GM23338 (cell line): Measurements from ENCODE around the gene GAREM1. TPM values are rescaled to one million over a fixed set of nuclear protein-coding genes. Genes with fewer than 3 reads are reported as not detected.

Experiments
- ATAC-seq: fragments of 200-7000 bp; cut with Tn5 transposase; 3 replicates; pipeline ENCODE4 v1.9.1; 2020
- DNase-seq: peaks from one replicate; pipeline ENCODE4 v3.0.0-alpha.2; 2015; ENCODE audit warnings: low spot score
- H2AFZ ChIP-seq: fragments of 200-600 bp; sonication (generic); 2 replicates; pipeline ENCODE4 v1.8.0; 2016; ENCODE audit warnings: antibody characterized with exemption, mild to moderate bottlenecking, moderate library complexity
- H3F3A ChIP-seq: fragments of 200-600 bp; sonication (generic); replicated peaks from 2 replicates; pipeline ENCODE4 v1.8.0; 2017; ENCODE audit warnings: antibody characterized with exemption, mixed run types, low read depth
- H3K27ac ChIP-seq: fragments of 200-600 bp; sonication (generic); 2 replicates; pipeline ENCODE4 v1.6.1; 2016; ENCODE audit warnings: low read depth
- H3K27me3 ChIP-seq: fragments of 200-600 bp; sonication (generic); 2 replicates; pipeline ENCODE4 v1.8.0; 2016; ENCODE audit warnings: mild to moderate bottlenecking, mixed run types, moderate library complexity; ENCODE audit not compliant: insufficient read depth
- H3K36me3 ChIP-seq: fragments of 200-600 bp; sonication (generic); 2 replicates; pipeline ENCODE4 v1.8.0; 2016; ENCODE audit warnings: mild to moderate bottlenecking; ENCODE audit not compliant: insufficient read depth
- H3K4me1 ChIP-seq: fragments of 200-600 bp; sonication (generic); 2 replicates; pipeline ENCODE4 v1.8.0; 2016; ENCODE audit warnings: mild to moderate bottlenecking, moderate library complexity; ENCODE audit not compliant: insufficient read depth
- H3K4me2 ChIP-seq: fragments of 200-600 bp; sonication (generic); 2 replicates; pipeline ENCODE4 v1.7.1; 2017; ENCODE audit warnings: mixed run types
- H3K4me3 ChIP-seq: fragments of 200-600 bp; sonication (generic); 2 replicates; pipeline ENCODE4 v1.6.1; 2016; ENCODE audit warnings: mixed run types
- H3K79me2 ChIP-seq: fragments of 200-600 bp; sonication (generic); replicated peaks from 2 replicates; pipeline ENCODE4 v1.8.0; 2017; ENCODE audit warnings: mild to moderate bottlenecking; ENCODE audit not compliant: insufficient read depth
- H3K9me2 ChIP-seq: fragments of 200-600 bp; sonication (generic); 2 replicates; pipeline ENCODE4 v1.8.0; 2017; ENCODE audit not compliant: insufficient read depth
- H4K20me1 ChIP-seq: fragments of 200-600 bp; sonication (generic); replicated peaks from 2 replicates; pipeline ENCODE4 v1.8.0; 2017; ENCODE audit warnings: mild to moderate bottlenecking; ENCODE audit not compliant: insufficient read depth
- H3K27ac Mint-ChIP-seq: 2 replicates; pipeline ENCODE4 v1.8.0; 2020; ENCODE audit warnings: inconsistent platforms, mild to moderate bottlenecking, moderate library complexity, mixed read lengths
- H3K27me3 Mint-ChIP-seq: 3 replicates; pipeline ENCODE4 v1.8.0; 2022; ENCODE audit warnings: low read depth, mild to moderate bottlenecking, moderate library complexity, mixed read lengths, inconsistent platforms; ENCODE audit not compliant: insufficient read depth, poor library complexity
- H3K36me3 Mint-ChIP-seq: 3 replicates; pipeline ENCODE4 v1.8.0; 2021; ENCODE audit warnings: low read depth, mild to moderate bottlenecking, inconsistent platforms, moderate library complexity, mixed read lengths
- H3K4me1 Mint-ChIP-seq: 3 replicates; pipeline ENCODE4 v1.8.0; 2020; ENCODE audit warnings: mild to moderate bottlenecking, inconsistent platforms, mixed read lengths
- H3K4me3 Mint-ChIP-seq: 3 replicates; pipeline ENCODE4 v1.8.0; 2021; ENCODE audit warnings: moderate library complexity, mild to moderate bottlenecking, inconsistent platforms, mixed read lengths
- H3K9me3 Mint-ChIP-seq: 3 replicates; pipeline ENCODE4 v1.8.0; 2020; ENCODE audit warnings: moderate library complexity, mild to moderate bottlenecking, inconsistent platforms, mixed read lengths
- CREB1 ChIP-seq: fragments of 250-450 bp; sonication (Bioruptor Pico); IDR thresholded peaks from 2 replicates; pipeline ENCODE4 v1.5.0; 2020; ENCODE audit warnings: low read depth, mild to moderate bottlenecking, moderate library complexity
- EZH2 ChIP-seq: fragments of 200-600 bp; sonication (generic); IDR thresholded peaks from one replicate; pipeline ENCODE4 v1.8.0; 2017; ENCODE audit warnings: antibody characterized with exemption, mild to moderate bottlenecking, low read depth; ENCODE audit not compliant: unreplicated experiment
- EZH2phosphoT487 ChIP-seq: fragments of 200-600 bp; sonication (generic); IDR thresholded peaks from one replicate; pipeline ENCODE4 v1.8.1; 2018; ENCODE audit warnings: antibody characterized with exemption; ENCODE audit not compliant: unreplicated experiment
- JUNB ChIP-seq: IDR thresholded peaks from one replicate; pipeline ENCODE4 v1.6.1; 2016; ENCODE audit warnings: antibody characterized with exemption; ENCODE audit not compliant: unreplicated experiment
- NANOG ChIP-seq: IDR thresholded peaks from 2 replicates; pipeline ENCODE4 v1.6.1; 2016; ENCODE audit warnings: antibody characterized with exemption, borderline replicate concordance
- POLR2AphosphoS5 ChIP-seq: IDR thresholded peaks from 2 replicates; pipeline ENCODE4 v1.6.1; 2016; ENCODE audit warnings: antibody characterized with exemption, low read depth
- STAT1 ChIP-seq: IDR thresholded peaks from one replicate; pipeline ENCODE4 v1.6.1; 2016; ENCODE audit warnings: antibody characterized with exemption; ENCODE audit not compliant: unreplicated experiment
- ZNF114 ChIP-seq: fragments of 250-450 bp; sonication (Bioruptor Pico); IDR thresholded peaks from 2 replicates; pipeline ENCODE4 v1.5.0; 2020; ENCODE audit warnings: mild to moderate bottlenecking, moderate library complexity
- ZNF331 ChIP-seq: fragments of 250-450 bp; sonication (Bioruptor Pico); IDR thresholded peaks from 2 replicates; pipeline ENCODE4 v1.5.0; 2020; ENCODE audit warnings: low read depth, mild to moderate bottlenecking, moderate library complexity
- polyA plus RNA-seq: library from polyadenylated mRNA; unstranded; fragments of >200 nt; fragmentation: Nextera tagmentation; extraction: Ambion mirVana; gene quantifications from 2 replicates; pipeline ENCODE4 v1.2.1, GENCODE V29; 2016
- total RNA-seq: library from RNA; depleted of rRNA; stranded (reverse); fragments of >200 nt; shearing (Covaris generic); gene quantifications from 2 replicates; pipeline ENCODE4 v1.2.3, GENCODE V29; 2014
- TF ChIP-seq, protein P1 (sequence below): IDR thresholded peaks from 2 replicates; pipeline ENCODE4 v1.6.1; 2016; ENCODE audit warnings: antibody characterized with exemption
- TF ChIP-seq, protein P2 (sequence below), 2 experiments: fragments of 200-600 bp in 1 of 2; sonication (generic) in 1 of 2; conservative IDR thresholded peaks; 2 replicates each; pipeline versions ENCODE4 v1.5.1 to v1.6.1; 2016 to 2017; ENCODE audit warnings: antibody characterized with exemption in 2 of 2, low read depth in 2 of 2, mild to moderate bottlenecking in 2 of 2, moderate library complexity in 1 of 2
- TF ChIP-seq, protein P3 (sequence below): IDR thresholded peaks from one replicate; pipeline ENCODE4 v1.6.1; 2018; ENCODE audit warnings: antibody characterized with exemption; ENCODE audit not compliant: unreplicated experiment
- TF ChIP-seq, protein P4 (sequence below): fragments of 250-450 bp; sonication (Bioruptor Pico); IDR thresholded peaks from 2 replicates; pipeline ENCODE4 v1.5.0; 2020; ENCODE audit warnings: mild to moderate bottlenecking, moderate library complexity

GAREM1 gene
- total and polyA plus RNA-seq, 2 experiments from 2014 or later = 2.7 to 6.0 TPM

DNA sequence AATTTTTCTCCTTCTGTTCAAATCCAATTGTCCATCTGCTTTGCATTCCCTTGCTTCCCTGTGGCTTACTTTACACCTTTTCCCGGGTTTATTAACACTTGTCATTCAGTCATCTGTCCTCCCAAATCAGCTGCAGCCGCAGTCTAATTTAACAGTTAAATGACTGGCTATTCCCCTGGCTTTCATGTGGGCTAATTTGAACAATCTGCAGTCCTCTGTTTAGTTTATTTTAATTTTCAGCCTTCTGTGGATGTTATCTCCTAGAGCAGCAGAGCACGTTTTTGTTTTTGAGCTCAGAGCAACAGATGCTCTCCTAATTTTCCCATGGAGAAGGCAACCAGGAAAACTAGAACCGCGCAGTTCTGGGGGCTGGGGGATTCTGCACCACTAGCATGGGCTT lies 225.8 kb downstream of the GAREM1 start:
- Mint-ChIP-seq H3K27ac (no peak overlapping the region), H3K4me3 (no peak overlapping the region), H3K27me3 (no peaks in the 10 kb centered on the region), H3K4me1 (peaks cover 9% of the 10 kb centered on the region), H3K36me3 (no peaks in the 10 kb centered on the region), H3K9me3 (no peaks in the 10 kb centered on the region)
- ATAC-seq (no peak), DNase-seq (no peak)
- no peaks in the 10 kb centered on the region for H3K79me2 ChIP-seq
- H2AFZ ChIP-seq = no peak overlapping the region
- peaks cover 13% of the 10 kb centered on the region for H3K4me1 ChIP-seq
- no peak overlapping the region for H3K4me2 ChIP-seq
- H3K36me3 ChIP-seq = no peaks in the 10 kb centered on the region
- H3K27ac ChIP-seq = no peak overlapping the region
- no peaks in the 10 kb centered on the region for H3F3A ChIP-seq
- no peaks in the 10 kb centered on the region for H3K27me3 ChIP-seq
- no peaks in the 10 kb centered on the region for H3K9me2 ChIP-seq
- H4K20me1 ChIP-seq = no peaks in the 10 kb centered on the region
- no peak for TF ChIP-seq STAT1
- TF ChIP-seq, protein P1, sequence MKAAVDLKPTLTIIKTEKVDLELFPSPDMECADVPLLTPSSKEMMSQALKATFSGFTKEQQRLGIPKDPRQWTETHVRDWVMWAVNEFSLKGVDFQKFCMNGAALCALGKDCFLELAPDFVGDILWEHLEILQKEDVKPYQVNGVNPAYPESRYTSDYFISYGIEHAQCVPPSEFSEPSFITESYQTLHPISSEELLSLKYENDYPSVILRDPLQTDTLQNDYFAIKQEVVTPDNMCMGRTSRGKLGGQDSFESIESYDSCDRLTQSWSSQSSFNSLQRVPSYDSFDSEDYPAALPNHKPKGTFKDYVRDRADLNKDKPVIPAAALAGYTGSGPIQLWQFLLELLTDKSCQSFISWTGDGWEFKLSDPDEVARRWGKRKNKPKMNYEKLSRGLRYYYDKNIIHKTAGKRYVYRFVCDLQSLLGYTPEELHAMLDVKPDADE = no peak
- TF ChIP-seq, protein P2, sequence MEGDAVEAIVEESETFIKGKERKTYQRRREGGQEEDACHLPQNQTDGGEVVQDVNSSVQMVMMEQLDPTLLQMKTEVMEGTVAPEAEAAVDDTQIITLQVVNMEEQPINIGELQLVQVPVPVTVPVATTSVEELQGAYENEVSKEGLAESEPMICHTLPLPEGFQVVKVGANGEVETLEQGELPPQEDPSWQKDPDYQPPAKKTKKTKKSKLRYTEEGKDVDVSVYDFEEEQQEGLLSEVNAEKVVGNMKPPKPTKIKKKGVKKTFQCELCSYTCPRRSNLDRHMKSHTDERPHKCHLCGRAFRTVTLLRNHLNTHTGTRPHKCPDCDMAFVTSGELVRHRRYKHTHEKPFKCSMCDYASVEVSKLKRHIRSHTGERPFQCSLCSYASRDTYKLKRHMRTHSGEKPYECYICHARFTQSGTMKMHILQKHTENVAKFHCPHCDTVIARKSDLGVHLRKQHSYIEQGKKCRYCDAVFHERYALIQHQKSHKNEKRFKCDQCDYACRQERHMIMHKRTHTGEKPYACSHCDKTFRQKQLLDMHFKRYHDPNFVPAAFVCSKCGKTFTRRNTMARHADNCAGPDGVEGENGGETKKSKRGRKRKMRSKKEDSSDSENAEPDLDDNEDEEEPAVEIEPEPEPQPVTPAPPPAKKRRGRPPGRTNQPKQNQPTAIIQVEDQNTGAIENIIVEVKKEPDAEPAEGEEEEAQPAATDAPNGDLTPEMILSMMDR (conservative IDR thresholded peaks at IDR 0.05; ENCODE audit: low read depth in 2 of 2) = no peak
- TF ChIP-seq EZH2phosphoT487 = no peak
- TF ChIP-seq JUNB = no peak
- TF ChIP-seq ZNF114 (CRISPR knock-in tag) = no peak
- TF ChIP-seq, protein P3, sequence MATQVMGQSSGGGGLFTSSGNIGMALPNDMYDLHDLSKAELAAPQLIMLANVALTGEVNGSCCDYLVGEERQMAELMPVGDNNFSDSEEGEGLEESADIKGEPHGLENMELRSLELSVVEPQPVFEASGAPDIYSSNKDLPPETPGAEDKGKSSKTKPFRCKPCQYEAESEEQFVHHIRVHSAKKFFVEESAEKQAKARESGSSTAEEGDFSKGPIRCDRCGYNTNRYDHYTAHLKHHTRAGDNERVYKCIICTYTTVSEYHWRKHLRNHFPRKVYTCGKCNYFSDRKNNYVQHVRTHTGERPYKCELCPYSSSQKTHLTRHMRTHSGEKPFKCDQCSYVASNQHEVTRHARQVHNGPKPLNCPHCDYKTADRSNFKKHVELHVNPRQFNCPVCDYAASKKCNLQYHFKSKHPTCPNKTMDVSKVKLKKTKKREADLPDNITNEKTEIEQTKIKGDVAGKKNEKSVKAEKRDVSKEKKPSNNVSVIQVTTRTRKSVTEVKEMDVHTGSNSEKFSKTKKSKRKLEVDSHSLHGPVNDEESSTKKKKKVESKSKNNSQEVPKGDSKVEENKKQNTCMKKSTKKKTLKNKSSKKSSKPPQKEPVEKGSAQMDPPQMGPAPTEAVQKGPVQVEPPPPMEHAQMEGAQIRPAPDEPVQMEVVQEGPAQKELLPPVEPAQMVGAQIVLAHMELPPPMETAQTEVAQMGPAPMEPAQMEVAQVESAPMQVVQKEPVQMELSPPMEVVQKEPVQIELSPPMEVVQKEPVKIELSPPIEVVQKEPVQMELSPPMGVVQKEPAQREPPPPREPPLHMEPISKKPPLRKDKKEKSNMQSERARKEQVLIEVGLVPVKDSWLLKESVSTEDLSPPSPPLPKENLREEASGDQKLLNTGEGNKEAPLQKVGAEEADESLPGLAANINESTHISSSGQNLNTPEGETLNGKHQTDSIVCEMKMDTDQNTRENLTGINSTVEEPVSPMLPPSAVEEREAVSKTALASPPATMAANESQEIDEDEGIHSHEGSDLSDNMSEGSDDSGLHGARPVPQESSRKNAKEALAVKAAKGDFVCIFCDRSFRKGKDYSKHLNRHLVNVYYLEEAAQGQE = no peak
- TF ChIP-seq, protein P4, sequence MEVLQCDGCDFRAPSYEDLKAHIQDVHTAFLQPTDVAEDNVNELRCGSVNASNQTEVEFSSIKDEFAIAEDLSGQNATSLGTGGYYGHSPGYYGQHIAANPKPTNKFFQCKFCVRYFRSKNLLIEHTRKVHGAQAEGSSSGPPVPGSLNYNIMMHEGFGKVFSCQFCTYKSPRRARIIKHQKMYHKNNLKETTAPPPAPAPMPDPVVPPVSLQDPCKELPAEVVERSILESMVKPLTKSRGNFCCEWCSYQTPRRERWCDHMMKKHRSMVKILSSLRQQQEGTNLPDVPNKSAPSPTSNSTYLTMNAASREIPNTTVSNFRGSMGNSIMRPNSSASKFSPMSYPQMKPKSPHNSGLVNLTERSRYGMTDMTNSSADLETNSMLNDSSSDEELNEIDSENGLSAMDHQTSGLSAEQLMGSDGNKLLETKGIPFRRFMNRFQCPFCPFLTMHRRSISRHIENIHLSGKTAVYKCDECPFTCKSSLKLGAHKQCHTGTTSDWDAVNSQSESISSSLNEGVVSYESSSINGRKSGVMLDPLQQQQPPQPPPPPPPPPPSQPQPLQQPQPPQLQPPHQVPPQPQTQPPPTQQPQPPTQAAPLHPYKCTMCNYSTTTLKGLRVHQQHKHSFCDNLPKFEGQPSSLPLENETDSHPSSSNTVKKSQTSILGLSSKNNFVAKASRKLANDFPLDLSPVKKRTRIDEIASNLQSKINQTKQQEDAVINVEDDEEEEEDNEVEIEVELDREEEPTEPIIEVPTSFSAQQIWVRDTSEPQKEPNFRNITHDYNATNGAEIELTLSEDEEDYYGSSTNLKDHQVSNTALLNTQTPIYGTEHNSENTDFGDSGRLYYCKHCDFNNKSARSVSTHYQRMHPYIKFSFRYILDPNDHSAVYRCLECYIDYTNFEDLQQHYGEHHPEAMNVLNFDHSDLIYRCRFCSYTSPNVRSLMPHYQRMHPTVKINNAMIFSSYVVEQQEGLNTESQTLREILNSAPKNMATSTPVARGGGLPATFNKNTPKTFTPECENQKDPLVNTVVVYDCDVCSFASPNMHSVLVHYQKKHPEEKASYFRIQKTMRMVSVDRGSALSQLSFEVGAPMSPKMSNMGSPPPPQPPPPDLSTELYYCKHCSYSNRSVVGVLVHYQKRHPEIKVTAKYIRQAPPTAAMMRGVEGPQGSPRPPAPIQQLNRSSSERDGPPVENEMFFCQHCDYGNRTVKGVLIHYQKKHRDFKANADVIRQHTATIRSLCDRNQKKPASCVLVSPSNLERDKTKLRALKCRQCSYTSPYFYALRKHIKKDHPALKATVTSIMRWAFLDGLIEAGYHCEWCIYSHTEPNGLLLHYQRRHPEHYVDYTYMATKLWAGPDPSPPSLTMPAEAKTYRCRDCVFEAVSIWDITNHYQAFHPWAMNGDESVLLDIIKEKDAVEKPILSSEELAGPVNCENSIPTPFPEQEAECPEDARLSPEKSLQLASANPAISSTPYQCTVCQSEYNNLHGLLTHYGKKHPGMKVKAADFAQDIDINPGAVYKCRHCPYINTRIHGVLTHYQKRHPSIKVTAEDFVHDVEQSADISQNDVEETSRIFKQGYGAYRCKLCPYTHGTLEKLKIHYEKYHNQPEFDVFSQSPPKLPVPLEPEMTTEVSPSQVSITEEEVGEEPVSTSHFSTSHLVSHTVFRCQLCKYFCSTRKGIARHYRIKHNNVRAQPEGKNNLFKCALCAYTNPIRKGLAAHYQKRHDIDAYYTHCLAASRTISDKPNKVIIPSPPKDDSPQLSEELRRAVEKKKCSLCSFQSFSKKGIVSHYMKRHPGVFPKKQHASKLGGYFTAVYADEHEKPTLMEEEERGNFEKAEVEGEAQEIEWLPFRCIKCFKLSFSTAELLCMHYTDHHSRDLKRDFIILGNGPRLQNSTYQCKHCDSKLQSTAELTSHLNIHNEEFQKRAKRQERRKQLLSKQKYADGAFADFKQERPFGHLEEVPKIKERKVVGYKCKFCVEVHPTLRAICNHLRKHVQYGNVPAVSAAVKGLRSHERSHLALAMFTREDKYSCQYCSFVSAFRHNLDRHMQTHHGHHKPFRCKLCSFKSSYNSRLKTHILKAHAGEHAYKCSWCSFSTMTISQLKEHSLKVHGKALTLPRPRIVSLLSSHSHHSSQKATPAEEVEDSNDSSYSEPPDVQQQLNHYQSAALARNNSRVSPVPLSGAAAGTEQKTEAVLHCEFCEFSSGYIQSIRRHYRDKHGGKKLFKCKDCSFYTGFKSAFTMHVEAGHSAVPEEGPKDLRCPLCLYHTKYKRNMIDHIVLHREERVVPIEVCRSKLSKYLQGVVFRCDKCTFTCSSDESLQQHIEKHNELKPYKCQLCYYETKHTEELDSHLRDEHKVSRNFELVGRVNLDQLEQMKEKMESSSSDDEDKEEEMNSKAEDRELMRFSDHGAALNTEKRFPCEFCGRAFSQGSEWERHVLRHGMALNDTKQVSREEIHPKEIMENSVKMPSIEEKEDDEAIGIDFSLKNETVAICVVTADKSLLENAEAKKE = no peak
- TF ChIP-seq CREB1 = no peak
- TF ChIP-seq NANOG = no peak
- no peak for TF ChIP-seq ZNF331 (CRISPR knock-in tag)
- no peak for TF ChIP-seq POLR2AphosphoS5
- TF ChIP-seq EZH2 = no peak
- H3K4me3 ChIP-seq = no peak overlapping the region
